HG03575 (cell line): ENCODE results near the gene MBOAT1.

Experiments used
- ATAC-seq: cut with Tn5 transposase; IDR thresholded peaks from one replicate; pipeline ENCODE4 v1.9.1; 2021; ENCODE audit not compliant: unreplicated experiment, insufficient number of reproducible peaks, low FRiP score; ENCODE audit errors: extremely low read depth

The MBOAT1 gene

DNA sequence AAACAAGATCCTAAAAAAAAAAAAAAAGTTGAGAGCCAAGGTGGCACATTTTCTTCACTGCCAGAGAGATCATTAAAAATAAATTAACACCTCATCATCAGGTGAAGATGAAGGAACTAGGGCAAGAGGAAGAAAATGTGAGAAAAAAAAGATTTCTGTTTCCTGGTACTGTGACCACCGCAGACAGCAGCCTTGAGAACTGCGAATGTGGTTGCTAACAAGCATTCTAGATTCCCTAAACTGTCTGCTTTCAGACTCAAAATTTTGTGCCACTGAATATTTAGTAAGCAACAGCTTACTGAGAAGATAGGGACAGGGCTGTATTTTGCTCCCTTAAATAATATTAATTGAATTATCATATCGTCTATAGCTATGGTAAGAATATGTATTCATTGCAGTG is 24.1 kb upstream of the MBOAT1 start:
- ATAC-seq = no peak

DNA sequence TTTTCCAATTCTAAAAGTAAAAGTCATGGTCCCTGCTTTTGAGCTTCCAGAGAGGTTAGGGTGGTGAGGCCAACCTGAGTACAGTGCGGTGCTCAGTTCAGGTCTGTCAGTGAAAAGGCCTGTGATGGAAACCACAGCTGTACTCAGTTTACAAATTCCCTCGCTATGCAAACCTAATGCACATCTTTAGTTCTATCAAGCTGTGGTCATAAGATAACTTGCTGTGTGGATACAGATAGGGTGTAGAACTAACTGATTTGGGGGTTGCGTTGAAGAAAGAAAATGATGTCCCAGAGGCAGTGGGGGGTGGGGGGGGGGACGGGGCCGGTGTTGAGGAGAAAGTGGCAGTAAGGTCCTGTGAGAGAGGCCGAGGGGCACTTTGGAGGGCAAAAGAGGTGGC is 22.8 kb upstream of the MBOAT1 start:
- ATAC-seq = no peak

DNA sequence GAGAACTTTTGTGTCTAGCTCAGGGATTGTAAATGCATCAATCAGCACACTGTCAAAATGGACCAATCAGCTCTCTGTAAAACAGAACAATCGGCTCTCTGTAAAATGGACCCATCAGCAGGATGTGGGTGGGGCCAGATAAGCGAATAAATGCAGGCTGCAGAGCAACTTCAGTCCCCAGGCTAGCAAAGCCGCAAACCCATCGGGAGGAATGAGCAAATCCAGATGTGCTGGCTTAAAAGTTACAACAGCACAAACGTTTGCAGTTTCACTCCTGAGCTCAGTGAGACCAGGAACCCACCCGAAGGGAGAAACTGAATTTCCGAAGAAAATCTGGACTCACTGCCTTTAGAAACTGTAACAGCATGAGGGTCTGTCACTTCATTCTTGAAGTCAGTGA is 21.9 kb upstream of the MBOAT1 start:
- ATAC-seq = no peak

DNA sequence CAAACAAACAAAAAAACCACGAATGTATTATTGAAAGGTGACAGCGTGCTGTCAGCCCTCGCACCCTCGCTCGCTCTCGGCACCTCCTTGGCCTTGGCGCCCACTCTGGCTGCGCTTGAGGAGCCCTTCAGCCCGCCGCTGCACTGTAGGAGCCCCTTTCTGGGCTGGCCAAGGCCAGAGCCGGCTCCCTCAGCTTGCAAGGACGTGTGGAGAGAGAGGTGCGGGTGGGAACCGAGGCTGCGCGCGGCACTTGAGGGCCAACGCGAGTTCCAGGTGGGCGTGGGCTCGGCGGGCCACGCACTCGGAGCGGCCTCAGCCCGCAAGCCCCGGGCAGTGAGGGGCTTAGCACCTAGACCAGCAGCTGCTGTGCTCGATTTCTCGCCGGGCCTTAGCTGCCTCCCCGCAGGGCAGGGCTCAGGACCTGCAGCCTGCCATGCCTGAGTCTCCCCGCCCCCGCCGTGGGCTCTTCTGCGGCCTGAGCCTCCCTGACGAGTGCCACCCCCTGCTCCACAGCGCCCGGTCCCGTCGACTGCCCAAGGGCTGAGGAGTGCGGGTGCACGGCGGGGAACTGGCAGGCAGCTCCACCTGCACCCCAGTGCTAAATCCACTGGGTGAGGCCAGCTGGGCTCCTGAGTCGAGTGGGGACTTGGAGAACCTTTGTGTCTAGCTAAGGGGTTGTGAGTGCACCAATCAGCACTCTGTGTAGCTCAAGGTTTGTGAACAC is 20.9 kb upstream of the MBOAT1 start:
- no peak for ATAC-seq

DNA sequence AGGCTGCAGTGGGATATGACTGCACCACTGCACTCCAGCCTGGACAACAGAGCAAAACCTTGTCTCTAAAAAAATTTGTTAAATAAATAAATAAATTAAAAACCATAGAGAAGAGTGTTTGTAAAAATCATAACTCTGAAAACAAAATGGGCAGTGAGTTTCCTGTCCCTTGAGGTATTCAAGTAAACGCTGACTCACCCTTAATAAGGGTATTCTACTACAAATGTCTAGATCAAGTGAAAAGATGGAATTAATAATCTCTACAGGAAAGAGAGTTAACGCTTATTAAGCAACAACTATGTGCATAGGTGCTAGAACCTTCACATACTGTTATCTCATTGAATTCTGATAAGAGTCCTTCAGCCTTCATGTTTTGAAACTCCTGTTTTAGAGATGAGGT is 19.9 kb upstream of the MBOAT1 start:
- no peak for ATAC-seq

DNA sequence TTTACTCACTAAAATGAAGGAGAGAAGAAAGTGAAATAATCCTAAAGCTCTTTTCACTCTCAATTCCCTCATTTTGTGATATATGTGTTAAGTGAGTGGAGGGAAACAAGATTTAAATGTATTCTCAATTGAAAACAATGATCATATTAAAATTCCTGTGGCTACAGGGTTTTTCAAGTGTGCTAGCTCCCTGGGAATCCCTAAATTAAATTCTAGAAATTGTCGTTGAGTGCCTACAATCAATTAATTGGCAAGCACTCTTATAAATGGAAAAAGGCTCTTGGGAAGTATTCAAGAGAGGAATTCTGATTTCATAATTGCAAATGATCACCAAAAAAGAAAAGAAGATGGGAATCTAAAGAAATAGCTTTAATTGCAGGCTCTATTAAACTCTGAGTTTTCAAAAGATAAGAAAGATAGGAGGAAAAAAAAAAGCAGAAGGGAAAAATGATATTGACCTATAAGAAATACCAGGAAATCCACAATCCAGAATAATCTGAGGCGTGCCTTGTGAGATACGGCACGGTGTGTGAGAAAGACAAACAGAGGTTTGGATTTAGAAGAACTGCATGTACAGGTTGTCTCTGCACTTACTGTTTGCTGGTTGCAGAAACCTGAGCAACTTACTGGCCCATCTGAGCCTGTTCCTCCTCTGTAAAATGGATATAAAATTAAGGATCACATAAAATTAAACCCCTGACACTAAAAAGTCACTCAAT is 18.3 kb upstream of the MBOAT1 start:
- no peak for ATAC-seq

DNA sequence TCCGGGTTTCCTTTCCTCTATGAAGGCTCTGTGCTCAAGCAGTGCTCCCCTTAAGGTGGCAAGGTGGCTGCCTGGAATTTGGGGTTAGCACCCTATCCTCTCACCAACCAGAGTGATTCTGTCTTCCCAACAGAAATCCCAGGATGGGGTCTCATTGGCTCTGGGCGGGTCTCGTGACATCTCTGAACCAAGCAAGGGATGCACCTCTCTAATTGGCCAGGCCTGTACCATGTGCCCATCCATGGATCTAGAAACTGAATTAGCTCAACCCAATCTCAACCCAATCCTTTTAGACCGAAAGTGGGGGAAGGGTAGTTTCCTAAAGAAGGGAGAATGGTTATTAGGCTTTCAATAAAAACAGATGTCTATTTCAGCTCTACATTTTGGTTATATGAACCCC is 17.6 kb upstream of the MBOAT1 start:
- ATAC-seq = no peak

DNA sequence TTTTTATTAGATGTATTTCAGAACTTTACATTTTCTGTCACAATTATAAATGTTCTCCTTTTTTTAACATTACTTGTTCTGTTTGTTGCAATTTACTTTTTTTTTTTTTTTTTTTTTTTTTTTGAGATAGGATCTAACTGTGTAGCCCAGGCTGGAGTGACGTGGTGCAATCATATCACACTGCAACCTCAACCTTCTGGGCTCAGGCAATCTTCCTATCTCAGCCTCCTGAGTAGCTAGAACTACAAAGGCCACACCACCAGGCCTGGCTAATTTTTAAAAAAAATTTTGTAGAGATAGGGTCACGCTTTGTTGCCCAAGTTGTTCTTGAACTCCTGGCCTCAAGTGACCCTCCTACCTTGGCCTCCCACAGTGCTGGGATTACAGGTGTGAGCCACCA is 15.1 kb upstream of the MBOAT1 start:
- ATAC-seq = no peak

DNA sequence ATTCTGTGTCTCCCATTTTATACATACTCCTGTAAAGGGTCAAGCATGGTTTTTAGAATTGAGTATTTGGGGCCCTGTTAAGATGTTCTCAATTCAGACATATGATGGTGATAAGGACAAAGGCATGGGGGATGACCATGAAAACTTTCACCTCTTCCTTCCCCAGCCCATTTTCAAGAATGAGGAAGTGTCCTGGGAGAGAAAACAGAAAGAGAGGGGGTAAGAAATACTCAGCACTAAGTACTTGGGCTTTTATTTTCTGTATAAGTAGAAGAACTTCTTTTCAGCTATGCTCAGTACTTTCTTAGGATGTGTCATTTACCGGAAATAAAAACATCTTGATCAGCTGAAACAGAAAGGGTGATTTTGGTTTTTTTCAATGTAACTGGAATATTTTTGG is 10.9 kb upstream of the MBOAT1 start:
- no peak for ATAC-seq

DNA sequence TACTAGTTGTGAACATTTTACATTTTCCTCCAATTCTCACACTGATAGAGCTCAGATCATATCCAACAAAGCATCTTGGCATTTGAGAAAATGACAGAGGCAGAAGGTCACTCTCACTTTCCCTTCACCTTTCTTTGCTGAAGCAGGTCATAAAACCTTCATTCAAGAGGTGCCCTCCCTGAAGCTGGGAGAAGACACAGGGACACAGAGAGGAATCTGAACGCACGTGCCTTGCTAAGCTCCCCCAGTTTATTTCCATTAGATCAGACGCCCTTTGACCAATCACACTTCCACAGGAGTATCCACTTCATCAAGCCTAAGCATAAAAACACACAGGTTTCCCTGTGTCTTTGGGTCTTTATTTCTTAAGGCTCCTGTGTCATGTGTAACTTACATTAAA is 9.2 kb upstream of the MBOAT1 start:
- no peak for ATAC-seq

DNA sequence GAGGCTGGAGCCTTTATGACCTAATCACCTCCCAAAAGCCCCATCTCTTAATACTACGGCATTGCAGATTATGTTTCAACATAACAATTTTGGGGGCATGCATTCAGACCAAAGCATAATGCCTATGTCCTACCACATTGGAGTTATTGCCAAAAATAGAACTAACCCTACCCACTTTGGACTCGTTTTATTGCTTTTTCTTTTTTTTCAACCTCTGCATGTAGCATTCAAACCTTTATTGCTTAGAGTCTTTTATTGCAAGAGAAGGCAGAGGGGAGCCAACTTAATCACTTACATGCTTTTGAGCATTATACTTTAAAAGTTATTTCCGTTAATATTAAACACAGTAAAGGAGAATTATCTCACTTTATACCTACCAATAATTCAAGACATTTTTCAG is 8.1 kb upstream of the MBOAT1 start:
- no peak for ATAC-seq

DNA sequence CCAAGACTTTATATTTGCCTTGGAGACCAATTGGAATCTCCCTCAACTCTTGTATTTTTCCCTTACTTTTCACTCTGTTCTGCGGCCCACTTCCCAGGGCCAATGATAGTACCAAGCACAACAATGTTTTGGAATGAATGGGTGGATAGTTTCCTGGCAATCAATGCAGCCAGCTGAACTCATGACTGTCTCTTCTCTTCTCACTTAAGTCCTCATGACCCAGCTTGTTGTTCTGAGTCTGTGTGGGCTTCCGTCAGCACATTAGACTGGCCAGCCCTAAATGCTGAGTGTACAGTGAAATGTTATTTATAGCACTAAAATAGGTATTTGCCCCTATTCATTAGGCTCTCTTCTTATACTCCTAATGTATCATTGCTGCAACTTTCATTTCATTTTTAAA is 5.6 kb upstream of the MBOAT1 start:
- no peak for ATAC-seq

DNA sequence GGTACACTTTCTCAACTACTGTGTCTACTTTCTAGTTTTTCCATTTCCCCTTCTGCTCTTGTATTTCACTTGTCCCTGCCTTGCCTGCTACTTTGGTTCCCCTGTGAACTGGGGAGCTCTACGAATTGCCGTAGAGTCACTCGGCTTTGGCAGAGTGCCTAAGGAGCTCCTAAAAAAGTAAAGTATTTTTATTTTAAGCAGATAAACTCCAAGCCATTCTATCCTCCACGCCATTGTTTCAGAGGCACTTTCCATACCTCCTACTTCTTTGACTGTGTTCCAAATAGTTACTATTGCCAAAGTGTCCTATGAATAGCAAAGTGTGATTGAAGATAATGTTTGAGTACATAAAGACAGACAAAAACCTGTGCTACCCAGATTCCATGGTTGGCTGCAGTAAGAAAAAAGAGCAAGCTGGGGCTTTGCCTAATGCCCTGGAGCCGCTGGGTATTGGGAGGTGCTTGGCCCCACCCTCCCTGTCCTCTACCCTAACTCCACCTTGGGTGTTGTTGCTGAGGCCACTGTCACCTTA is 5.1 kb upstream of the MBOAT1 start:
- ATAC-seq = no peak

DNA sequence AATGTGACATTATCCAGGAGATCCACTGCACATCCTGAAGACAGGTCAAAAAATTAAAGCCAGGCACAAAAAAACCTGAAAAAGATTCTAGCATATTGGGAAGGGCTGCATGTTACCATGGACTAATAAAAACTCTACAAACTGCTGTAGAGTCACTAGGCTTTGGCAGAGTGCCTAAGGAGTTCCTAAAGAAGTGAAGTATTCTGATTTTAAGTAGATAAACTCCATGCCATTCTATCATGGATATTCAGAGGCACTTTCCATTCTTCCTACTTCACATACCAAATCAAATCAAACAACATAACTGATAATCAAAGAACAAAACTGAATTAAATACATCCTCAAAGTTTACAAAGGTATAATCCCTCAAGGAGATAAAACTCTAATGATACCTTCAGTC is 3.0 kb upstream of the MBOAT1 start:
- ATAC-seq = no peak

DNA sequence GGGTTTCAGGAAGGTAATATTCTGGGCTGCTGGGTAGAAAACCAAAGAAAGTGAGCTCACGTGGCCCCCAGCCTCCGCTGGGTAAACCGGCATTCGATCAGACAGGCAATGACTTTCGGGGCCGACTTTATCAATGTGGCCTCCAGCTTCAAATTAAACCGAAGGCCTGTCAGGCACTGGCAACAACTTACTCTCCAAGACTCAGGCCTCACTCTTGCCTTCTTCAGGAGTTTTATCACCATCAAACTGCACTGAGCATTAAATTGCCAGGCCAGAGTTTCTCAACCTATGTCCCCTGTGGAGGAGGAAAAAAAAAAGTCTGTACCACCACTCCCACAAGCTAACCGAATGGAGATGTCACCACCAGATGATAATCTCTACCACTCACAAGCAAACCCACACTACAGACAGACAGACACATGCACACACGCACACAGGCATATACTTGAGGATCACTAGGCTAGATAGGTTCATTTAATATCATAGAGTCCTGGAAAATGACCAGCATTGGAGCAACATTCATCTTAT is 1.1 kb upstream of the MBOAT1 start:
- no peak for ATAC-seq

DNA sequence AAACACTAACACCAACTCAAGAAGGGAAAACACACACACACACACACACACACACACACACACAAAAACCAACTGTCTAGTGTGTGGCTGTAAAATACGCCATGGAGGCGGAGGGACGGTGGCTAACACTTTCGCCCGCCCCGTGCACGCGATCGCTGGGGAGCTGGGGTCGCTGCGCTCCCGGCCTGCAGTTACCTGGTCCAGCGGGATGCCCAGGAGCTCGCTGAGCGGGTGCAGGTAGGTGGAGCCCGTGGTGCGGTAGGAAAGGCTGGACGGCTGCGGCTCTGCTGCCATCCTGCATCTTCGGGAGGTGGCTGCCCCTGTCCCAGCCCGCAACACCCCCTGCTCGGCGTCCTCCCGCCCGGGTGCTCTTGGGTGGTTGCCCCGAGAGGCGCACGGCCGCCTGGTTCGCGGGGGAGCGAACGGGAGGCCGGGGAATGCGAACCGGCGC is 303 bp downstream of the MBOAT1 start:
- ATAC-seq = no peak

DNA sequence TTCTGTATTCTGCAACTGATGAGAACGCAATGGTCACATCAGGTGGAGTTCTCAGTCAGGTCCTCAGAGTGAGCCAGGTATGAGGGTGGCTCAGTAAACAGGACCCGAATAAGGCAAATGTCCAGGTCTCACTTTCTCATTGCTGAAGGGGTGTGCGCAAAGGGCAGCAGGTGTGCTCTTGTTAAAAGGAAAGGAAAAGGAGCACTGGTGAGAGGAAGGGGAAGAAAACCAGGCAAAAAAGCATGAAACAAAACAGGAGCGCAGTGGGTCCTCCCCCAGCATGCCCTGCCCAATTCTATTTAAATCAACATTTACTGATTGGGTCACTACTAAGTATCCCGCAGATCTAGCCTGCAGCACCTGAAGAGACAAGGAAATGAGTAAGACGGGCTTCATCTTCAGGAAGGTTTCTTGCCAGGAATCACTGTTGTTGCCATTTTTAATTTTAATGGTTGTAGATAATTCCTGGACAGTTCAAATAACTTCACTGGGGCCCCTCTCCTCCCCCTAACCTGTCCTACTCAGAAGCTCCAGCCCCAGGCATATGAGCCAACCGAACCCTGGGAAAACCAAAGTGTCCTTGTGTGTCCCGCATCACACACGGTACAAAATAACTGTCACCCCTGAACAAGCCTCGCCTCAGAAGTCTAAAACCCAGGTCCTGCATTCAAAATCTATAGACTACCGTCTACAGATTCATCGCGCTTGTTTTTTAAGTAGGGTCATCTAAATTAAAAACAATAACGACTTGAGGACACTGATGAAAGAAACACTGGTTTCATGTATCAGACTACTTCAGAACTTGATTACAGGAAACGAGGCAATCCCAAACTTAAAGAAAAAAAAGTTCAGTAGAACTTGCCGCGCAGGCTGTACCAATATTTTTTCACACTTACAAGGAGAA is 980 bp downstream of the MBOAT1 start:
- peak; percentile 25 for ATAC-seq

DNA sequence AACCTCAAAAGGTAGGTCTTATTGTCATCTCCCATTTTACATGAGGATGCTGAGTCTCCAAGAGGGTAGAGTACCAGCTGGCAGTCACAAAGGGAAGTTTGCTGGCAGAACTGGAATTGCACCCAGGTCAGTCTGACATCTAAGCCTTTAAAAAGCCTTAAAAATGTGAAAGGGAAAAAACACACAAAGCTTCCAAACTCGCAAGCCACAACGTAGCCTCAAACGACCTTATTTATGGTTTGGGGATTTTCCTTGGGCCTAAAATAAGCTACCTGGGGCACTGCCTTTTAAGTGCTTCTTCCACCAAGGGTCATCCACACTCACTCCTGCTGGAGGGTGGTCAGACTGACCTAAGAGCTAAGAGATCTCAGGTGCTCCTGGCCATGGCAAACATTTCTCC is 2.1 kb downstream of the MBOAT1 start:
- ATAC-seq = no peak

DNA sequence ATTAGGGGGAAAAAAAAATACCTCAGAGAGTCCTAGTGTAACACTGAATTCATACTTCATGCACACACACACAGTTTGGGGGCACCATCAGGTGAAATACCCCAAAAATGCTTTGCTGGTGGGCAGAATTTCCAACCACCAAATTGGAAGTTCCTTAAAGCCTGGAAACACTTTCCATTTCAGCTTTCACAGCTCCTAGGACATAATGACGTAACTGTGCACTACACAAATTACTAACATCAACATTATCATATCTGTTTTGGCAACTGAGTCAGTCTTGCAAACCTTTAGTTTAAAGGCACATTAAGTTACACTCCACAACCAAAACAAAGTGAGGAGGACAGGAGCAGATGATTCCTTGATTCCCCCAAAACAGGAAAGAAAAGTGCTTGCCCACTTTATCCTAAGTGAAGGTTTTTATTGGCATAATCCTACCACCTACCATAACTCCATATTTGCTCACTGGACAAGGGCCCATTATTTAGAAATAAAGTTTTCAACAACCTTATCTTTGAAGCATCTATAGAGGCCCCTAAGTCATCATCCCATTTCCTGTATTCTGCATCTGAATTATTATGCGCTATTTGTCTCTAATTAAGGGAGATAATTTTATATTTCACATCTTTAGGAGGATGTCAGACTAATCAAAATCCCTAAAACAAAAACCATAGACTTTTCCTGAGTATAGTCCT is 3.4 kb downstream of the MBOAT1 start:
- ATAC-seq = no peak
